Stimulated activated CD8-positive, alpha-beta memory T cell treated with anti-CD3 and anti-CD28 coated beads, Interleukin-12 subunit alpha, Interleukin-12 subunit beta, amount 100 ng/mL, for 4 hours (primary cell): ENCODE data around the gene BAIAP3.
A peak's percentile ranks its signal among the peaks of the same experiment; 100 is the strongest.

ENCODE experiments used
- DNase-seq: peaks from one replicate; pipeline ENCODE4 v3.0.0-alpha.2; 2020; ENCODE audit warnings: low read depth

BAIAP3 gene

DNA sequence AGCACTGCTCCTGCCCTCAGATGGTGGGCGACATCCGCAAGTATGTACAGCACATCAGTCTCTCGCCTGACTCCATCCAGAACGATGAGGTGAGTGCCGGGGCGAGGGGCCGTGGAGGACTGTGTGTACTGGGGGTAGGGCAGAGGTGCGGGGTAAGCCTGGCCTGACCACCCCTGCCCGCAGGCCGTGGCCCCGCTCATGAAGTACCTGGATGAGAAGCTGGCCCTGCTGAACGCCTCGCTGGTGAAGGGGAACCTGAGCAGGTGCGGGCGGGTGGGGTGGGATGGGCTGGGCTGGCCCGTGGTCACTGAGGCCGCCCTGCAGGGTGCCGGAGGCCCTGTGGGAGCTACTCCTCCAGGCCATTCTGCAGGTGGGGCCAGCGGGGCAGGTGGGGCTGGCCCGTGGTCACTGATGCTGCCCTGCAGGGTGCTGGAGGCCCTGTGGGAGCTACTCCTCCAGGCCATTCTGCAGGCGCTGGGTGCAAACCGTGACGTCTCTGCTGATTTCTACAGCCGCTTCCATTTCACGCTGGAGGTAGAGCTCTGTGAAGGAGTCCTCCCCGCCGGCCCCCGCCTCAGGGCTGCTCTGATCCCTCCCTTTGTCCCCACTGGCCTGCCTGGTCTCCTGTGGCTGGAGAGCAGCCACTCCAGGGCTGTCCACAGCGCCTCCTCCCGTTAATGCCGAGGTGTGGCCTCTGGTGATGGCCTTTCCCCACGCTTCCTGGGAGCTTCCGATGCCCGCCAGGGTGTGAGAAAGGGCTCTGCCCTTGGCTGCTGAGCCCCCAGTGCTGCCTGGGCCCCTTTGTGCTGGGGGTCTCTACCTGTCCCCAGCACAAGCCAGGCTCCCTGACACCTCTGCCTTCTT lies 13.2 kb downstream of the BAIAP3 start:
- DNase-seq, result no peak

DNA sequence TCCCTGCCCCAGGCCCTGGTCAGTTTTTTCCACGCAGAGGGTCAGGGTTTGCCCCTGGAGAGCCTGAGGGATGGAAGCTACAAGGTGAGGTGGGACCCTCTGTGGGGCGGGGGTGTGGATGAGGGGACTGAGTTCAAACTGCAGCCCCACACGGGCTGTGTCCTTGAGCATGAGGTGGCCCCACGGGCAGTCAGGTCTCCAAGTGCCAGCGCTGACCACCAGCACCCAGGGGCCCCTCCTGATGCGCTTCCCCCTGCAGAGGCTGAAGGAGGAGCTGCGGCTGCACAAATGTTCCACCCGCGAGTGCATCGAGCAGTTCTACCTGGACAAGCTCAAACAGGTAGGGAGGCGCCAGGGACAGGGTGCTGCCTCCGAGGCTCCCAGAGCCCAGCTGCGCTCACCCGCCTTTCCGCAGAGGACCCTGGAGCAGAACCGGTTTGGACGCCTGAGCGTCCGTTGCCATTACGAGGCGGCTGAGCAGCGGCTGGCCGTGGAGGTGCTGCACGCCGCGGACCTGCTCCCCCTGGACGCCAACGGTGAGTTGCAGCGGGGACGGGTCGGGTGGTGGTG lies 13.9 kb downstream of the BAIAP3 start:
- DNase-seq, result no peak

- DNase-seq, result no peak
Measured at GRCh38 chr16:1347962-1348361, 14.5 kb downstream of the BAIAP3 start.

DNA sequence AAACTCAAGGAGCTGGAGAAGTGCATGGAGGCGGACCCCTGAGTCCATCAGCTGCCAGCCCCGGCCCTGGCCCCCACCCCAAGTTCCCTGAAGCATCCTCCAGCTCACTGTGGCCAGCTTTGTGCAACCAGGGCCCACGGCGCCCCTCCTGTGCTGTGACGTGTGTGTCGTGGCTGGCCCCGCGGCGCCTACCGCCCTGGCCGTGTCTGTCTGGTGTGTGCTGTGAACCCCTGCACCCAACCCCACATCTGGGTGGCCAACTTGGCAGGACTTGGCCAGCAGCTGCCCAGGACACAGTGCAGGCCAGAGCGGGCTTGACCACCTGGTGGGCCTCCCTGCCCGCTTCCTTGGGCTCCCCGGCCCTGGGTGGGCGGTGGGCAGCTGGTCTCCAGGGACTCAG lies 15.0 kb downstream of the BAIAP3 start:
- no peak for DNase-seq

DNA sequence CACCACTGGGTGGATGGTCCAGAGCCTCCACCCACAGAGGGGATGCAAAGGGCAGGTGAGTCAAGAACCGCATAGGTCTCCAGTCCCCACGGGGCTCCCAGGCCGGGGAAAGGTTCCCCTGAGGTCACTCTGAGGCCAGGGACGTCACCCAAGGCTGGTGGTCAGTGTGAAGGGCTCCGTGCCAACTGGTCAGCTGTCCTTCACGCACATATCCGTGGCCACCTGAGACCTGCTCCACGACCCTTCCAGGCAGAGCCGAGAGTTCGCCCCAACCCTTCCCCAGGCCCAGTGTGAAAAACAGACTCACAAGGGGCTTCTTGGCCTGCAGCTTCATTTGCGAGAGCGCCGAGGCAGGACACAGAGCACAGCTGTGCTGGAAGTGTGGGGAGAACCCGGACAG lies 15.5 kb downstream of the BAIAP3 start:
- no peak for DNase-seq

GRCh38 chr16:1349351-1349750 lies 15.9 kb downstream of the BAIAP3 start:
- DNase-seq, result no peak

- DNase-seq, result no peak
Measured at GRCh38 chr16:1349951-1350350, 16.5 kb downstream of the BAIAP3 start.

- no peak for DNase-seq
Measured at GRCh38 chr16:1350691-1351090, 17.2 kb downstream of the BAIAP3 start.

DNA sequence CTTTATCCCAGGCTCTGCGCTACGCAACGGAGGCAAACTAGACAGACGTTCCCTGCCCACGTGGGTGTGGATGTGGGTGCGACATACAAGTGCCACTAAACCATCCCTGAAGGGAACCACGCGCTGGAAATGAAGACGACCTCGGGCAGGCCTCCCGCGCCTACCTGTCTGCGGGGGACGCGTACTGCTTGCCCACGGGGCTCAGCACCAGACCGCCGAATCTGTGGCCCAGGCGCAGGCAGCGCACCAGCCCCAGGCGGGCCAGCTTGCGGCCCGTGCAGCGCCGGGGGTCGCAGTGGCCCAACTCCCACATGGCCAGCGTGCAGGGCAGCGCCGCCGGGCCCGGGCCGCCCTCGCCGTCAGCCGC lies 17.8 kb downstream of the BAIAP3 start:
- DNase-seq, result no peak

GRCh38 chr16:1351582-1352362 lies 18.3 kb downstream of the BAIAP3 start, which contains the start of the genes GNPTG and TSR3:
Gene GNPTG (plus strand): TSS chr16:1351931. CDS start chr16:1351966, 35 bp downstream.
Gene TSR3 (minus strand): TSS chr16:1351878. CDS start chr16:1351804, 74 bp downstream.
- DNase-seq, result peak; percentile 78

DNA sequence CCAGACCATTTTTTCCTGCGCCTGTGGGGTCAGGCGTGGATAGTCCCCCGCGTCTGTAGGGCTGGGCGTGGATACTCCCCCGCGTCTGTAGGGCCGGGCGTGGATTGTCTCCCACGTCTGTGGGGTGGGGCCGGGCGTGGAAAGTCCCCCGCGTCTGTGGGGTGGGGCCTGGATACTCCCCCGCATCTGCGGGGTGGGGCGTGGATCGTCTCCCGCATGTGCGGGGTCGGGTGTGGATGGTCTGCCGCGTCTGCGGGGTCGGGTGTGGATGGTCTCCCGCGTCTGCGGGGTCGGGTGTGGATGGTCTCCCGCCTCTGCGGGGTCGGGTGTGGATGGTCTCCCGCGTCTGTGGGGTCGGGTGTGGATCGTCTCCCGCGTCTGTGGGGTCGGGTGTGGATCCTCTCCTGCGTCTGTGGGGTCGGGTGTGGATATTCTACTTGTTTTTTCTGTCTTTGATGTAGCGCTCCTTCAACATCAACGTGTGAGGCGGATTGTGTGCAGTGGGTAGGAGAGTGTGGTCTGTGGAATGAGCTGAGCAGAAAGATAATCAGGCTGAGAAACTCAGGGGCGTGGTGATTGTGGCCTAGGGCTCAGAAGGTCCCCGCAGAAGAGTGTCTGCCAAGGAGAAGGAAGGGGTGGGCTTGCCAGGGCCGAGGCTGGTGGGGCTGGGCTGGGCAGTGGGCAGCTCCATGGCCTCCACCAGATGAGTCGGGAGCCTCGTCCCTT lies 21.5 kb downstream of the BAIAP3 start:
- no peak for DNase-seq

DNA sequence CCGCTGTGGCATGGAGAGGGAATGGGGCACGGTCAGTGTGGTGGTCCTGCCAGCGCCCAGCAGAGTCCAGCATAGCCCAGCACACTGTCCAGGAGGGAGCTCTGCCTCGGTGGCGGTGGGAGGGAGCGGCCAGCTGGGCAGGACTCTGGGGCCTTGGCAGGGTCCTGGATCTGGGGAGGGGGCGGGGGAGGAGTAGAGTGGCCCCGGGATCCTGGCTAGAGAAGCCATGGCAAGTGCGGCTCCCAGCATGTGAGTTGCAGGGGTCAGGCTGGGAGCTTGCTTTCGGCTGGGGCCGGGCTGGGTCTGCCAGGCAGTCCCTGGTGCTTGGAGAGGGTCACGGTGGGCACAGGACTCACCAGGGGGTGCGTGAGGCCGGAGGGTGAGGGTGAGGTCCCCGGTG lies 22.1 kb downstream of the BAIAP3 start:
- DNase-seq, result no peak

DNA sequence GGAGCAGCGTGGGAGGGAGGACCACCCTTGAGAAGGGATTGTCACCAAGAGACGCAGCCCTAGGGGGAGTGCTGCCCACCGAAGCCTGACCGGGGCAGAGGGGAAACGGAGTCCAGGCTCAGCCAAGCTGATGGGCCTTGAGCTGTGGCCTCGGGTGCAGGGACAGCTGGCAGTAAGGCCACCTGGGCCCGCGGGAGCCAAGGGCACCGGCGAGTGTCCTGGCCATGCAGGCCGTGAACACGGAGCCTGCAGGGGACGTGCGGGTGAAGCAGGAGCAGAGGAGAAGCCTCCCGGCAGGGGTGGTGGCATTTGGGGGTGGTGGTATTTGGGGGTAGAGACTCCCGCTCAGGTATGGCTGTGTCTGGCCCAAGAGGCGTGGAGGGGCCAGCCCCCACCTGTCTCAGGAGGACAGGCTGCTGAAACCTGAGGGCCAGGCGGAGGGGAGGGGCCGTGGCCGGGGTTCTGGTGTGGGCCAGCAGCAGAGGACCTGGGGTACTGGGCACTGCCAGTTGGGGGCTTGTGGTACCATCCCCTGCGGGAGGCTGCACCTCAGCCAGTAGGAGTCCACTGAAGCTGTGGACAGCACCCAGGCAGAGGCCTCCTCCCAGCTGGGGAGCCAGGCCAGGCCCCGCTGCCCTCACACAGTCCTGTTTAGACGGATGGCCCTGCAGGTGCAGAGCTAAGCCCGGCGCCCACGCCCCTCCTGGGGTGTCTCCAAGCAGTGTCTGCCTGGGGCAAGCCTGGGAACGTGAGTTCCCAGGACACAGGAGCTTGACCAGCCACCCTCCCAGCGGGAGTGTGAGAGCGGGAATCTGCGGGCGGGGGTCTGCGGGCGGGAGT lies 22.8 kb downstream of the BAIAP3 start:
- no peak for DNase-seq

DNA sequence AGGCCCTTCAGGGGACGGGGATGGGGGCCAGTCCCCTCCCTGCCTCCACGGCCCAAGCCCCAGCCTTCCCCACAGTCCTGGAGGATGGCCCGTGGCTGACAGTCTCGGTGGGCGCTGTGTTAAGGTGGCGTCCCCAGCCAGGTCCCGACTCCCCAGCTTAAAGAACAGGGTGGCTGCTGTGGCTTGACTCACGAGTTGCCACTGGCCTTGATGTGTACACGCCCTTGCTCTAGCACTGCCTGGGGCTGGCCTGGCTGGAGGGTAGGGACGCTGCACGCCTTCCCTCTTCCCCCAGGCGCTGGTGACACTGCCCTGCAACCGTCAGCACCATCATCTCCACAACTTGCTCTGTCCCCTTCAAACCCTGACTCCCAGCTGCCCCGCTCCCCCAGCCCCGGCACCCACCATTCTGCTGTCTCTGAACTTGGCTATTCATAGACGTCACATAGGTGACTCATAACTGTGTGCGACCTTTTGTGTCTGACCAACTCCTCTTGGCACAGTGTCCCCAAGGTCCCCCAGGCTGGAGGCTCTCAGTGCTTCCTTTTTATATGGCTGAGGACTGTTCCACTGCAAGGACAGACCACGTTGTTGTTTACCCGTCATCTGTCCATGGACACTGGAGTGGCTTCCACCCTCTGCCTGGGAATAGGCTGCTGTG lies 24.6 kb downstream of the BAIAP3 start:
- no peak for DNase-seq

DNA sequence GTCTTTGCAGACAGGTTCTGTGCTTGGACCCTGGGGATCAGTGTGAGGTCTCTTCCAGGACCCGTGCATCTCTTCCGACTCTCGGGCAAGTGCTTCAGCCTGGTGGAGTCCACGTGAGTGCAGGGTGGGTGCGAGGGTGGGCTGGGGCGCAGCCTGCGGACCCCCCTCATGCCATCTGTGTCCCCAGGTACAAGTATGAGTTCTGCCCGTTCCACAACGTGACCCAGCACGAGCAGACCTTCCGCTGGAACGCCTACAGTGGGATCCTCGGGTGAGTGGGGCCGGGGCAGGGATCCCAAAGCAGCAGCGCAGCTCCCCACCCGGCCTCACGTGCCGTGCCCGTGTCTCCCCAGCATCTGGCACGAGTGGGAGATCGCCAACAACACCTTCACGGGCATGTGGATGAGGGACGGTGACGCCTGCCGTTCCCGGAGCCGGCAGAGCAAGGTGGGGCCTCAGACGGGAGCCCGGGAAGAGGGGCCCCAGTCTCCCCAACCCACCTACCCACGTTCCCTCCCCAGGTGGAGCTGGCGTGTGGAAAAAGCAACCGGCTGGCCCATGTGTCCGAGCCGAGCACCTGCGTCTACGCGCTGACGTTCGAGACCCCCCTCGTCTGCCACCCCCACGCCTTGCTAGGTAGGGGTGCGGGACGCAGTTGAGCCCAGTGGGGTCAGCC lies 28.4 kb downstream of the BAIAP3 start:
- DNase-seq, result no peak

- no peak for DNase-seq
Measured at GRCh38 chr16:1362807-1363206, 29.4 kb downstream of the BAIAP3 start.

GRCh38 chr16:1363501-1364041 lies 30.1 kb downstream of the BAIAP3 start:
- DNase-seq, result peak; percentile 45

DNA sequence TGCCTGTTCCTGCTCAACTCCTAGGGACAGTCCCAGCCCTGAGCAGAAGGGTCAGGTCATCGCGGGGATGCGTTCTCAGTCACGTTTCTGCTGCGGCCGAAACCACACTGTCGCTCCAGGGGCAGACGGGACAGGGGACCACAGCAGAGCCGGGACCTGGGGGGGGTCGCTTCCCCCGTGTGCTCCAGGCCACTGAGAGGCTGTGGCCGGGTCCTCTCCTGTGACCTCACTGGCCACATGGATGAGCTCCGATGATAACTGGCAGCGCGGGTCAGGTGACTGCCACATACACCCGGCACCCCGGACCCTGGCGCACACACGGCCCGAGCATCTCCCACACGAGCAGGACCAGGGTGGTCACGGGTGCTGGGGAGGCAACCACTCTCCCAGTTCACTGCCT lies 31.1 kb downstream of the BAIAP3 start:
- DNase-seq, result no peak

DNA sequence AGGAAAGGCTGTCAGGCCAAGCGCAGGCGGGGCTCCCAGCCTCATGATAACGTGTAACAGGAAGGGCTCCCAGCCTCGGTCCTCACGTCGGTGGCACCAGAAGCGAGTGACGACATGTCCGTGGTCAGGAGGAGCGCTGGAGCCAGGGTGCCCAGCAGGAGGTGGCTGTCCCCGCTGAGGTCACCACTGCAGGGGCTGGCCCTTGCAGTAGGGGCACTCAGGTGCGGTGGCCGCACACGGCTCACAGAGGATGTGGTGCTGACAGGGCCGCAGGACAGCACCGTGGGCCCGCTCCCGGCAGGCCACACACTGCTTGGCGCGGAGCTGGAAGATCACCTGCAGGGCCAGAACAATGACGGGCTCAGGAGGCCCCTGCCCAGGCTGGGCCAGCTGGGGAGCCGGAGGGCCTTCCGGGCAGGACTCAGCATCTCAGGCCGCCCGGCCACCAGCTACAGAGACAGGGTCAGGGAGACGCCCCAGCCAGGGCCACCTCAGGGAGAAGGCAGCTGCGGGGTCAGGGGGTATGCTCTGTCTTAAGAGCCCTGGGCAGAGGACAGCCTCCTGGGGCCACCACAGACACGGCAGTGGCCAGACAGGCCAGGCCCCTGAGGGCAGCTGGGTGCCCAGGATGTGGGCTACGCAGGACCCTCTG lies 32.7 kb downstream of the BAIAP3 start:
- no peak for DNase-seq
